HG03439 (cell line): Measurements from ENCODE around the gene AIF1L.

Experiments
- ATAC-seq: cut with Tn5 transposase; IDR thresholded peaks from one replicate; pipeline ENCODE4 v1.9.1; 2021; ENCODE audit warnings: mild to moderate bottlenecking, moderate library complexity; ENCODE audit not compliant: unreplicated experiment

The AIF1L gene

DNA sequence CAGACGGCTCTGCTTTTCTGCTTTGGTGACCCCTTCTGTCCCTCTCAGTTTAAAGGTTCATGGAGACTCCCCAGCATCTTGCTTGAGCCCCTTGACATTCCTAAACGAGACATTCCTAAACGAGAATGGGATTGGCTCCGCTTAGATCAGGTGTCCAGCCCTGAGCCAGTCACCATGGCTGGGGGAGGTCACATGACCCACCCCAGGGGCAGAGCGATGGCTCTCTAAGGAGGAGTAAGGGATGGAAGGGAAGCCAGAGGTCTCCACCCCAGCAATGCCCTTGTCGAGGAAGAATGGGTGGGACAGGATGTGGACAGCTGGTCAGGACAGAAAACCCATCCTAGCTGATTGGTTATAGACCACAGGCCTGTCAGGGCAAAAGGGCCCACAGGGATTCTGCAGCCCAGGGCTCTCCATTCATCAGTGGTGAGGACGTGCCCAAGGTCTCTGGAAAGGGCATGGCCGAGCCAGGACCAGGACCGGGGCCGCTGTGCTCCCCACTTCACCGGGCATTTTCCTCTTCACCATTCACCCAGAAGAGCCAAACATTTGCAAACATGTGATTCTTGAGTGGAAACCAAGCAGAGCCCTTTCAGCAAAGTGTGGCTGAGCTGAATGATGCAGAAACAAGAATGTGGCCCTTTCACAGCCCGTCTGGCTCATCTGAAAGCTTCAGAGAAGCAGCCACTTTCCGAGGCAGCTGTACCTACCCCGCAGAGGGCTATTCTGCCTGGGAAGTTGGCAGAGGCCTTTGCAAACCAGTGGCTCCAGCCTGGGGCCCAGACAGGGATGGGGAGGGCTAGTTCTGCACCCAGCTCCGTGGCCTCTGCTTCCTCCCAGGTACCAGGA, 19.8 kb upstream of the AIF1L start:
- ATAC-seq, result no peak

DNA sequence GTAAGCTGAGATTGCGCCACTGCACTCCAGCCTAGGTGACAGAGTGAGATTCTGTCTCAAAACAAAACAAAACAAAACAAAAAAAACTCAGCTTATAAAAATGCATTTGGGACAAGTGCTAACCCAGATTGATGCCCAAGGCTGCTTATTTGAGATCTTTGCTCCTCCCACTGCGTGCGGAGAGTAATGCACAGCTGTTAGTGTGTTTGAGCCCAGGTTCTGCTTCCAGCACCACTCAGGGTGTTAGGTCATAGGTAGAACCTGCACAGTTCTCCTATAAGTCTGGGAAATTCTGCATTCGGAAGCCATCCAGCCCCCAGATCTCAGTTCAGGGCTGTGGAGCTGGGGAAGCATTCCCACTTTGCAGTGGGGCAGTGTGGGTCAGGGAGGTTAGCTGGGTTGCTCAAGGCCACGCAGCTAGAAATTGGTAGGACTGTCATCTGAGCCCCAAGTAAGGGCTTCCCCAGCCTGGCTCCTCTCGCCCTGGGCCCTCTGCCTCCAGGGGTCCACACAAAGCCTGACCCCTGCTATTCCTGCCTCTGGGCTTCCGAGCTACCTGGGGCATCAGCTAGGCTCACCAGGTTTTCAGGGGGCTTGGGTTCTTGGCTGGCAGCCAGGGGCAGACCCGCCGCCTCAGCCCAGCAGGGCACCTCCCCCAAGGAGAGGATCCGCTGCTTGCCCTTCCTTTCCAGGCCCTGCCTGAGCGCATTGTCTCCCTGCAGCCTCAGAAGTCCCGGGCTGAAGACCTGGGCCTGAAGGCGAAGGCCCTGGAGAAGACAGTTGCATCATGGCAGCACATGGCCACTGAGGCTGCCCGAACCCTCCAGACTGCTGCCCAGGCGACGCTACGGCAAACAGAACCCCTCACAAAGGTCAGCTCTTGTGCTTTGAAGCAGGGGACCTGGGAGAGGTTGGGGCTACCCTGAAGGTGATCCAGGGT, 17.6 kb upstream of the AIF1L start:
- ATAC-seq, result no peak

DNA sequence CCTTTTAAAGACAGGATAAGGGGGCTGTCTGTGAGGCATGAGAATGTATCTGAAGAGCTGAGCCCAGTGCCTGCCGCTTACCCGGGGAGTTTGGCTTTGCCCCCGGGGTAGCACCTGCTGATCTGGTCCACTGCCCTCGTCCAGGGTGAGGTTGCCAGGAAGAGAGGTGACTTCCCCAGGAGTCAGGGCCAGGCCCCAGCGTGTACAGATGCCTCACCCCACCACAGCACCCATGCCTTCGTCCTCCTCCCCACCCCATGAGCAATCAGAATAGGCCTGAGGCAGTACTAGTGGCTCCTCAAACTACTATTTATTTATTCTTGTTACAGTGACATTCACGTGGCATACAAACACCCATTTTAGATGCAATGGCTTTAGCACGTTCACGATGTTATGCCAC, 15.7 kb upstream of the AIF1L start:
- ATAC-seq, result no peak

DNA sequence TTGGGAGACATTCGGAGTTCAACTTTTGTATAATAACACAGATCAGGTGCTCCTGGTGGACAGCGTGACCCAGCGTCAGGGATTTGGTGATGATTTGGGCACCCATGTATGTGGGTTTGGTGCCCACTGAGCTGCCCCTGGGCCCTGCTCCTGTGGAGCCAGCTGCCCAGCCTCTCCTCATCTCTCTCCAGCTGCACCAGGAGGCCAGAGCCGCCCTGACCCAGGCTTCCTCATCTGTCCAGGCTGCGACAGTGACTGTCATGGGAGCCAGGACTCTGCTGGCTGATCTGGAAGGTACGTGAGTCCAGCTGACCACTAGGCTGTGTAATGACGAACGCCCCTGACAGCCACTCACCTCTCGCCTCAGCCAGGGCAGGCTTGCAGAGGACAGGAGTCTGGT, 14.5 kb upstream of the AIF1L start:
- ATAC-seq, result no peak

DNA sequence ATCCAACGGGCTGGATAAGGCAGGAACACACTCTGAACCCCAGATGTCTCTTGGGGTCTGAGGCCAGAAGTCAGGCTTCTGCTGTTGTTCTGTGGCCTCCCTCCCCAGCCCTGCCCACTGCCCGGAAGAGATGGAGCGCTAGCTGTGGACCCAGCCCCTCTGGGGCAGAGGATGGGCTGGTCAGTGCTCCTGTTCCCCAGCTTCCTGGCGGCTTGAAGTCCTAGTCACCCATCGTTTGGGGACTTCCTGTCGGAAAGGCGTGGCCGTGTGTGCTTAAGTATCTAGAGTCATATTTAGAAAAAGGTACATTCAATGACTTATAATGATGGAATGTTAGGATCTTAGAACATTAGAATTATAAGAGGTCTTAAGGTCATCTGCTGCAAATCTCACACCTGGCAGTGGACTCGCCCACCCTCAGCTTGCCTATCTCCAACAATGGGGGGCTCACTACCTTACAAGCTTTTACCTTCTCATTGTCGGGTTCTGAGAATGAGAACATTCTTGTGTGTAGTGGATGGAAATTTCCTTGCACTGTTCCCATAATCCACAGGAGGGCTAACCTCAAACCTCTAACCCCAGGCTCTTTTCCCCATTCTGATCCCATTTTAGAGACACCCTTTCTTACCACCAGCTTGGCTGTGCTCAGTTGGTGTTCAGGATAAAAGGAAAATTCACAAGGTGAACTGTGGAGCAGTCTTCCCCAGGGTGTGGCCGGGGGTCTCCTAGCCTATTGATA, 13.4 kb upstream of the AIF1L start:
- no peak for ATAC-seq

DNA sequence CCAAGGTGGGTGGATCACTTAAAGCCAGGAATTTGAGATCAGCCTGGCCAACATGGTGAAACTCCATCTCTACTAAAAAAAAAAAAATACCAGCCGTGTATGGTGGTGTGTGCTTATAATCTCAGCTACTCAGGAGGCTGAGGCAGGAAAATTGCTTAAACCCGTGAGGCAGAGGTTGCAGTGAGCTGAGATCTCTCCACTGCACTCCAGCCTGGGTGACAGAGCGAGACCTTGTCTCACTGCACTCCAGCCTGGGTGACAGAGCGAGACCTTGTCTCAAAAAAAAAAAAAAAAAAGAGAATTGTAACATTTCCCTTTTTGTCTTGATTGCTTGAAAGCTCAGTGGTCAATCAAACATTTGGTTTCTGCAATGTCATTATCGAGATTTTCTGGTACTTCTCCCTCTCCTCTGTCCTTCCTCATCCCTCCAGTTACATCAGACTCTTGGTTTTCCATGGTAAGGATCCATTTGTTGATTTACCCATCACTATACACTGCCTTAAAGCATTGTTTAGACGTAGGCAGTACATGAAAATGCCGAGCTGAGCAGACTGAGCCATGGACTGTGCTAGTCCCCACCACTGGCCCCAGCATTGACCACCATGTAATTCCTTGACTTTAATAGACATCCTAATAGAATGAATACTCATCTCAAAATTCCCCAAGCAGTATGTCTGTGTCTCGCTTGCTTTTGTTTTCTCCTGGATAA, 11.5 kb upstream of the AIF1L start:
- ATAC-seq, result no peak

DNA sequence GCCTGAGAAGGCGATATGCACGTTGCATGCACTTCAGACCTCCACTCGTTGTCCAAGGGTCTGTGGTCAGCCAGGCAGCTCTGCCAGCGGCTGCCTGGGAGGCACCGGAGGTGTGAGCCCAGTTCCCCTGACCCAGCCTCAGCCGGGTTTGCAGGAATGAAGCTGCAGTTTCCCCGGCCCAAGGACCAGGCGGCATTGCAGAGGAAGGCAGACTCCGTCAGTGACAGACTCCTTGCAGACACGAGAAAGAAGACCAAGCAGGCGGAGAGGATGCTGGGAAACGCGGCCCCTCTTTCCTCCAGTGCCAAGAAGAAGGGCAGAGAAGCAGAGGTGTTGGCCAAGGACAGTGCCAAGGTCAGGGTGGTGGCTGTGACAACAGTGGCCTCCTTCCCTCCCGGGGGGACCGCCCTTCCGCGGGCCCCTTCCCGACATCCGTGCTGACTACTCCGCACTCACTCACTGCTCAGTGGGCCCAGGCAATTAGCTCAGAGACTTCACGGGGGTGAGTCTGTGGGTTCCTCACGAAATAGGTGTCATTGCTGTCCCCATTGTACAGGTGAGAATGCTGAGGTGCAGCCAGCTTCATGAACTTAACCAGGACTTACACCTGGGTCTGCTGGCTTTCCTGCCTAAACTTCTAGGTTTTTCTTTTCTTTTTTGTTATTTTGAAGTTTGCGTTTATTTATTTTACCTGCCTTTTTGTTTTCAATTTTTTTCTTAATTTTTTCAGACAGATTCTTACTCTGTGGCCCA, 10.8 kb upstream of the AIF1L start:
- no peak for ATAC-seq

DNA sequence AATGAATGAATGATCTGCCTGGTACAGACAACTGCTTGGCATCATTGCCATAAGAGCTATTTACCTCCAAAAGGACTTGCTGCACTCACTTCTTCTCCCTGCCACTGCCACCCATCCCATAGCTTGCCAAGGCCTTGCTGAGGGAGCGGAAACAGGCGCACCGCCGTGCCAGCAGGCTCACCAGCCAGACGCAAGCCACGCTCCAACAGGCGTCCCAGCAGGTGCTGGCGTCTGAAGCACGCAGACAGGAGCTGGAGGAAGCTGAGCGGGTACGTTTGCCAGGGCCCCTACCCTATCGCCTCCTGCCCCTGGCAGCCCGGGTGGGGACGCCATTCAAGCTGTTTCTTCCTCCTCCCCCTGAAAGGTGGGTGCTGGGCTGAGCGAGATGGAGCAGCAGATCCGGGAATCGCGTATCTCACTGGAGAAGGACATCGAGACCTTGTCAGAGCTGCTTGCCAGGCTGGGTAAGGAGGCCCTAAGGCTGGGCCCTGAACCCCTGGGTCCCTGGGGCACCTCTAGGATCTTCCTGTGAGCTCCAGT, 8.9 kb upstream of the AIF1L start:
- ATAC-seq, result no peak

DNA sequence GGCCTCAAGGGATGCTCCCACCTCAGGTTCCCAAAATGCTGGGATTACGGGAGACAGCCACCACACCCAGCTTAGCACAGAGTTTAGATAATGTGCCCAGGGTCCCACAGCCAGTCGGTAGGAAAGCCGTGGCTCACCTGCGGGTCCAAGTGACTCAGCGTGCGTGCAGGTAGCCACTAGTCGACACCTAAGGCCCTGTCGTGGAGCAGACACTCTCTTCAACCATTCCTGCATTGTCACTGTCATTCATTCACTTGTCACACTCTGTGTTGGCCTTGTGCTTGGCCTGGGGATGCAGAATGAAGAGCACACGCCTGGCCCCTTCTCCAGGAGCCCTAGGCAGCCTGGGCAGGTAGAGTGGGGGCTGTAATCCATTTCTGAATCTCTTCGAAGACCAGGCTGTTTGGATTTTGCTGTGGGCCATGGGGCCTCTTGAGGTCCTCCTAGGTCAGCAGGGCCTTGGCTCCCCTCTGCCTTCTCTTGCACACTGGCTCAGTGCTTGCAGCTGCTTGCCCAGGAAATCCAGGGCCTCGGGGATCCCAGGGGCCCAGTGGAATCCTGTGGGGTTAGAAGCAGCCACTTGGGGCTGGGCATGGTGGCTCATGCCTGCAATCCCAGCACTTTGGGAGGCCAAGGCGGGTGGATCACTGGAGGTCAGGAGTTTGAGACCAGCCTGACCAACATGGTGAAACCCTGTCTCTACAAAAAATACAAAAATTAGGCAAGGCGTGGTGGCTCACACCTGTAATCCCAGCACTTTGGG, 6.1 kb upstream of the AIF1L start:
- ATAC-seq, result no peak

DNA sequence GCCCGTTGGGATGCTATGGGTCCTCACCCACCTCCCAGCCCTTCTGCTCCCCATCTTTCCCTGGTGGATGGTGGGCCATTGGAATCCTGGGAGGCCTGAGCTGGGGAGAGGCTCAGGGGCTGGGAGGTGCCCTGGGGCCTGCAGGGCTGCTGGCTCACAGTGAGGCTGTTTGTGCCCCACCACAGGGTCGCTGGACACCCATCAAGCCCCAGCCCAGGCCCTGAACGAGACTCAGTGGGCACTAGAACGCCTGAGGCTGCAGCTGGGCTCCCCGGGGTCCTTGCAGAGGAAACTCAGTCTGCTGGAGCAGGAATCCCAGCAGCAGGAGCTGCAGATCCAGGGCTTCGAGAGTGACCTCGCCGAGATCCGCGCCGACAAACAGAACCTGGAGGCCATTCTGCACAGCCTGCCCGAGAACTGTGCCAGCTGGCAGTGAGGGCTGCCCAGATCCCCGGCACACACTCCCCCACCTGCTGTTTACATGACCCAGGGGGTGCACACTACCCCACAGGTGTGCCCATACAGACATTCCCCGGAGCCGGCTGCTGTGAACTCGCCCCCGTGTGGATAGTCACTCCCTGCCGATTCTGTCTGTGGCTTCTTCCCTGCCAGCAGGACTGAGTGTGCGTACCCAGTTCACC, 4.9 kb upstream of the AIF1L start:
- no peak for ATAC-seq

DNA sequence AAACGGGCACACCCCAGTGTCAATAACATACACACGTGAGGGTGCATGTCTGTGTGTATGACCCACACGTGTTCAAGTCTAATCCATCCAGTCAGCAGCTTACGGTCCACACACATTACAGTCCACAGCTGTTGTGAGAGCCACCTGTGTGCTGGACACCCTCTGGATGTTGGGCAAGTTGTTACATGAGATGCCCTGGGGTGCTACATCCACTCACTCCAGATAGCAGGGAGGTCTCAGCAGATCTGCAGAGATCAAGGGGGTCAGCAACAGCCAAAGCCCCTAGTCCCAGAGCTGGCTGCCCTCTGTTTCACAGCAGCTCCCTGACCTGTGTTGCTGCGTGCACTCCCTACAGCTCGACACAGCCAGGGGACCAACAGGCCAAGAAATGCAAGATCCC, 4.3 kb upstream of the AIF1L start:
- no peak for ATAC-seq

DNA sequence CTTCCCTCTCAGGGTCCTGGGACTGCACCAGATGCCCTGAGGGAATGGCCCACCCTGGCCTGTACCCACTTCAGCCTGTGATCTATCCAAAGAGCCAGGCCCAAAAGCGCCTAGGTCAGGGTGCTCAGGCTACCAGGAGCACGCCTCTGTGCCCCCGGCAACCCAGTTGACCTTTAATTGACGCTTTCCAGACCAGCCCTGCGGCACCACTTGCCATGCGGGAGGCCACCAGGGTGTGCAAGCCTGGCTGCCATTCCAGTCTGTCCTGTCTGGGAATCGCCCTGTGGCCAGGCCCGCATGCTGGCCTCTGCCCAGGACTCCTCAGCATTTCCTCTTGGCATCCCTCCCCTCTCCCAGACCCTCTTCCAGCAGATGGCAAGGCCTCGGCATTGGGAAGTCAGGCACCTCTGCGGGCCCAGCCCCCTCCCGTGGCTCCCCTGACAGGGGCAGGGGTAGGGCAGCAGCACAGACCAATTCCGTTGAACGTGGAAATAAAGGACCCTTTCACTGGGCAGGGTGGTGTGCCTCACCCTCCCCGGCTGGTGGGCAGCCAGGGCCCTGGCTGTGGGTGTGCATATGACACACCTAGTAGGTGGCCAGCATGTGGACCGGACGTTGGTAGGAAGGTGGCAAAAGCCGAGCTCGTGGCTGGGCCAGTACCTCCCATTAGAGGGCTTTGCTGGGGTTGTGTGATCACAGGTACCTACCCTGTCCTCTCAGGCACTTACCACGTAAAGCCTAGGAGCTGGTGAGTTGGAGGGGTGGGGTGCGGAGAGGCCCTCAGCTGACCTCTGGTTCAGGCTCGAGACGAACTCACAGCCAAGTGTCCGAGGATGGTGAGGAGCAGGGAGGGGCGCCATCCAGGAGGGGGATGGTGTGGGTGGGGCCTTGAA, 3.5 kb upstream of the AIF1L start:
- no peak for ATAC-seq

DNA sequence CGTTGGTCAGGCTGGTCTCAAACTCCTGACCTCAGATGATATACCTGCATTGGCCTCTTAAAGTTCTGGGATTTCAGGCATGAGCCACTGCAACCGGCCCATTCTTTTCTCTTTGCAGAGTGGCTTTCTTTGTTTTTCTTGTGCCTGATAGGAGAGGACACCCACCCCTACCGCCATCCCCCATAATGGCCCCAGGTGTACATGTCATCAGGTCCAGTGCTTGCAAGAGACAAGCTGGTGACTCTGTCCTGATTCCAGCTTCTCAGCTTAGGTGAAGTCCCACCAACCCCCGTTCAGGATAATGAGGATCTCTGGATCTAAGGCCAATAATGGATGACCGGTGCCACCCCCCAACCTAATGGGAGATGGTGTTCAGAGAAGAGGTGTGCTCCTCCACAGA, 2.3 kb upstream of the AIF1L start:
- no peak for ATAC-seq

DNA sequence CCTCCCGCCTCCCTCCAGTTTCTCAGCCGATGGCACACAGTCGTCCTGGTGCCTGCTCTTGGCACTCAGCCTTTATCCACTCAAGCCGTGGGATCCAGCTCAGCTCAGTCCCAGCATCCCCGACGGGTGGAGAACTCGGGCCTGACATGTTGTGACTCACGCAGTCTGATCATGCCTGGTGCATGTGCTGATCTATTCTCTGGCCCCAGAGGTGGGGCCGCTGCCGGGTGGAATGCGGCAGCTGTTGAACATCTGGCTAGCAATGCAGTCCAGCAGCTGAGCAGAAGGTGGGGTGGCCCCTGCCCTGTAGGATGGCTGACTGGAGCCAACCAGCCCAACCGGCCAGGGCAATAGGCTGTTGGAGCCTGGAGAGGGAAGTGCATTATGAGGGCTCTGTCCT, 1.7 kb upstream of the AIF1L start:
- no peak for ATAC-seq

DNA sequence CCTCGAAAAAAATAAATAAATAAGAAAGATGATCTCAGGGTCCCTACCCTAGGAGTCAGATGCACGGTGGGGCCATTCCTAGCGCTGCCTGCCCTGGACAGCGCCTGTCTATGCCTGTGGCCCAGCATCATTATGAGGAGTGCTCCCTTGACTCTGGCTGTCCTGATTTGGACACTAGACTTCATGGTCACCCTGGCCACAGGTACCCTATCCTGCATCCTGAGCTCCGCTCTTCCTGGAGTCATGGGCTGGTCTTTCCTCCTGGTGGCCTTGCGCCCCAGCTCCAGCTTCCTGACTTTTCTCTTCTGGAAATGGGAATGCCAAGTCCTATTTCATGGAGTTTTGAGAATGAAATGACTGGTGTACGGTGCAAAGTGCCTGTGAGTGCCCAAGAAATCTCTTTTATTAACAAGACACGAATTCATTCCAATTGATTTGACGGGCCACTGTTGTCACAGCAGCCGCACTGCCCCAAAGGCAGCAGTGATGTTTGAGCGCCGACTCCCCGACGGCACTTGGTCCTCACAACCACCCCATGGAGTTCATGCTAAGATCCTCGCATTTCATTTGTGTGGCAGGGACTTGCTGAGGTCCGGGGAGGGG, 564 bp upstream of the AIF1L start:
- no peak for ATAC-seq

DNA sequence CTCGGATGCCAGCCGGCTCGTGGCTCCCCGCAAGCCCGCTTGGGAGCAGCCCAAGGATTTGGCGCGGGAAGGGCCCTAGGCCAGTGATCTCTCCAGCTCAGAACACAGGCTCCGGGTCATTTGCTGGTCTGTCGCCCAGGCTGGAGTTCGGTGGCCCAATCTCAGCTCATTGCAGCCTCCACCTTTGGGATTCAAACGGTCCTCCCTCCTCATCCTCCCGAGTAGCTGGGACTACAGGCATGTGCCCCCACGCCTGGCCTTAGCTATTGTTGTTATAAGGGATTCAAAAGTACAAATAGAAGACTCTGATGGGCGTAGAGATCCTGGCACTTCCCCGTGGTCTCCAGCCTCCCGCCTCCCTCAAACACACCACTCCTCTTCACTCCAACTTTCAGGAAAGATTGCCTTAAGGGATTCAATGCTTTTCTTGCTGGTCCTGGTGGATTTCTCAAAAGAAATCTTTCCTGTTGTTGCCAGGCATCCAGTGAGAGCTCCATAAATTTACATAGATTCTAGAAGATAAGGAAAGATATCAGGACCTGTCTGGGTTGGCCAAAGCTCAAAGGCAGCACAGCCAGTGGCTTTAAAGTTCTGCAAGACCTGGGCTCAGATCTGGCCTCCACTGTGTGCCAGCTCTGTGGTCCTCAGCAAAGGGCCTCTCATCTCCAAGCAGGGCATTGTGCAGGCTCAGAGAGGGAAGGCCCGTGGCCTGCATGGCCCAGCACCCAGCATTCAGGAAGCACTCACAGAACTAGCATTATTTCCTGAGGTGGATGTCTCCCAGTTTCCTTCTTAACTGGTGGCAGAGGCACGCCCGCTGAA, 1.0 kb downstream of the AIF1L start:
- no peak for ATAC-seq
